ENCODE measurements around the gene MRPS7.
"Not testable (repeated sequence)": the region's sequence is repeated elsewhere in the genome, so short reads cannot be mapped to it uniquely, and the experiment has no call there.

The MRPS7 gene

DNA sequence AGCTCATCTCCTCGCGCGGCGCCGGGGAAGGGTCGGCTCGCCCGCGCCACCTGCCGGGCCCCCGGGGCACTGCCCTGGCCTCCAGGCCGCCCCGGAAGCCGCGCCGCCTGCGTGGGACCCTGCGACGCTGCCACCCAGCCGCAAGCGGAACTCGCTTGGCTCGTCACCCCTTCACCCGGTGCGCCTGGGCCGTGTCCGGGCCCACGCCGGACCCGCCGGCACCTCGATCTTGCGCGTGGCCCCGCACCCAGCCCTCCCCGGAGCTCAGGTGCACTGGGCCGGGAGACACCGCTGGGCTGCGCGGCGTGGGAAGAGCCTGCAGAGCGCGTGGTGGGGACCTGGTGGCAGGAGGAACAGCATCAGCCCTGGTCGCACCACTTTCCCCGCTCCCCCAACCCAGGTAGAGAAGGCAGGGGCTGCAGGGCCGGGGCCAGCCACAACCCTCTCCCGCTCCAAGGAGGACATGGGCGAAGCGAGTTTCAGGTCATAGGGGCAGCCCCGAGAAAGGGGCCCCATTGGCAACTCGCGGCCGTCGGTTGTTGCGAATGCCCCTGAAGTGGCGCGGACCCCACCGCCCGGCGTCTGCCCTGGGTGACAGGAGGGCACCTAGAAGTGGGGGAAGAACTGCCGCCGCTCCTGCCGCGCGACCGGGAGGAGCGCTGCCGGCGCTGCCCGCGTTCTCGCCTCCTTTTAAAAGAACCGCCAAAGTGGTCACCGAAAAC, 9.7 kb downstream of the MRPS7 start:
- in situ Hi-C loops (cut with MboI; ENCODE audit: low sequenced_read_pairs): no loop called here
- H3K4me3 ChIP-seq: peak overlapping the region; percentile 79
- peaks cover 43% of the 10 kb centered on the region for H3K36me3 ChIP-seq (replicated peaks)
- peaks cover 7% of the 10 kb centered on the region for H3K4me1 ChIP-seq
- peak; percentile 66 to 85 for DNase-seq (ENCODE audit: low spot score in 2 of 2)
- no peaks in the 10 kb centered on the region for H3K9me3 ChIP-seq
- H3K27me3 ChIP-seq (ENCODE audit: low read depth): no peaks in the 10 kb centered on the region

DNA sequence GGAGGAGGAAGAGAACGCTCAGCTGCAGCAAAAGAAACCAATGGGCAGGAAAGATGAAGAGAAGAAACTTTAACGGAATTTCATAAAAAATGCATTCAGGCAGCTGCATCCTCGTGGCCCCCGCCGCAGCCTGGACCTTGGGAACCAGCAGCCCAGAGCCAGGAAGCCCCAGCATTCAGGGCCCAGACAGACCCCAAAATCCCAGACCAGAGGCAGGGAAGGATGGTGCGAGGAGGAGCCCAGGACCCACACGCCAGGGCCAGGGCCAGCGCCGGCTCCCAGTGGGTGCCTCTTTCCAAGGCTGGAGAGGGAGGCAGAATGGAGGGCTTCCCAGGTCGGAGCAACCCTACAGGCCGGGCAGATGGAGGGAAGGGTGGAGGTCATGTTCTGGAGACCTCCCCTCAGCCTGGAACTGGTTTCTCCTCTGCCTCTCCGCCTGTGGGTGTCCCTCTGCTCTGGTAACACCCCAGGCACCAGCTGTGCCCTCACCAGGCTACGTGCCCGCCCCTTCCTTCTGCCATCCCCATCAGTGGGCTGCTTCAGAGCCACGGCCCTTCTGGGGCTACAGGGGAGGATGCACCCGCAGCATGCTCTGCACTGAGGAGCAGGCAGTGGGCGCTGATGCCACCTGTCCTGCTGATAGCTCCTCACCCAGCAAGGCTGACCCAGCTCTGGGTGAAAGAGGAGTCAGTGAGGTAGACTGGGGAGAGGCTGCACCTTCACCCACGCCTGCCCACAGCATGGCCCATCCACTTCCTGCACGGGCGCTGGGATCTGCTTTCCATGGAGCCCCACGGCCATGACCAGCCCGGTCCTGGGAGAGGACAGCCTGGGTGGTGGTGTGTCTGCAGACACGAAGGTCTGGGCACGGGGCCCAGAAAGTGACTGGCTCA, 10.5 kb downstream of the MRPS7 start:
- Histone ChIP-seq H3K4me1 (peaks cover 7% of the 10 kb centered on the region), H3K36me3 (replicated peaks) (peaks cover 37% of the 10 kb centered on the region), H3K27me3 (ENCODE audit: low read depth) (no peaks in the 10 kb centered on the region), H3K9me3 (no peaks in the 10 kb centered on the region), H3K4me3 (peak overlapping the region; percentile 79)
- in situ Hi-C loops (cut with MboI; ENCODE audit: low sequenced_read_pairs): no loop called here
- no peak for DNase-seq (ENCODE audit: low spot score in 2 of 2)

DNA sequence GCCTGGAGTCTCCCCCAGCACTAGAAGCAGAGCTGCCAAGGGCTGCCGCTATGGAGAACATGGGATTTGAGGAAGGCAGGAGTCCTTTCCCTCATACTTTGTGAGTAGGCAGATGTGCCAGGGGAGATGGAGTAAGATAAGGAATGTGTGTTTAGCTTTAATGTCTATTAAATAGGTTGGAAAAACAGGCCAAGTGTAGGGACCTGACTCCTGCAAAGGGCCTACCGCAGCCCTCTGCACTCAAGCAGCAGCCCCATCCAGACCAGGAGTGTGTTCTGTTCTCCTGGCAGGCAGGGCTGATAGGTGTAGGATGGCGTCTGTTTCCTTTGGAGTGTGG, 11.1 kb downstream of the MRPS7 start:
- Histone ChIP-seq H3K4me1 (peaks cover 7% of the 10 kb centered on the region), H3K36me3 (replicated peaks) (peaks cover 36% of the 10 kb centered on the region), H3K27me3 (ENCODE audit: low read depth) (no peaks in the 10 kb centered on the region), H3K9me3 (no peaks in the 10 kb centered on the region), H3K4me3 (no peak overlapping the region)
- in situ Hi-C loops (cut with MboI; ENCODE audit: low sequenced_read_pairs): no loop called here
- DNase-seq (ENCODE audit: low spot score in 2 of 2): no peak

DNA sequence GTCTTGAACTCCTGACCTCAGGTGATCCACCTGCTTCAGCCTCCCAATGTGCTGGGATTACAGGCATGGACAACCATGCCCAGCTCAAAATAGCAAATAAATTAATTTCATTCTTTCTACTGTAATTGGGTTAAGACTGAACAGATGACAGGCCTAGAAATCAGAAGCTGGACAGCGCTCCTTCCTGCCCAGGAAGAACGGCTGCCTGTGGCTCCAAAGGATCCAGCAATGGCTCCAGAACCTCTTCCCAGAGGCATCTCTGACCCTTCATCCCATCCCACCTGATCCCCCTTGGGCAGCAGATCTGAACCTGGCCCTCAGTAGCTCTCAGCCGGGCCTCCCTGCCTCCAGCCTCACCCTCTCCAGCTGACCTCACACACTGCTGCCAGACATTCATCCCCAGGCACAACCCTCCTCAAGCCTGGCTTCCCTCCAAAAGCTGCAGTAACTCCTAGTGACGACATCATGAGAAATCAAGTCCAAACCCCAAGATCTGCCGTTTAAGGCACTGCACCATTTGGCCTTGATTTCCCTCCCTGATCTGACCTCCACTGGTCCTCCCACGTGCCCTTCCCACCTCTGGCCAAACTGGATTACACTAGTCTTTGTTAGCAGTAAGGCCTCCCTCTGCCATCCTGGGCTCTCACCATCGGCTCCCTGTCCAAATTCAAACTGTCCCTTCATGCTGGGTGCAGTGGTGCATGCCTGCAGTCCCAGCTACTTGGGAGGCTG, 12.5 kb downstream of the MRPS7 start:
- H3K9me3 ChIP-seq: no peaks in the 10 kb centered on the region
- in situ Hi-C loops (cut with MboI; ENCODE audit: low sequenced_read_pairs): no loop called here
- no peaks in the 10 kb centered on the region for H3K27me3 ChIP-seq (ENCODE audit: low read depth)
- peaks cover 7% of the 10 kb centered on the region for H3K4me1 ChIP-seq
- no peak for DNase-seq (ENCODE audit: low spot score in 2 of 2)
- no peak overlapping the region for H3K4me3 ChIP-seq
- H3K36me3 ChIP-seq (replicated peaks): peaks cover 46% of the 10 kb centered on the region

DNA sequence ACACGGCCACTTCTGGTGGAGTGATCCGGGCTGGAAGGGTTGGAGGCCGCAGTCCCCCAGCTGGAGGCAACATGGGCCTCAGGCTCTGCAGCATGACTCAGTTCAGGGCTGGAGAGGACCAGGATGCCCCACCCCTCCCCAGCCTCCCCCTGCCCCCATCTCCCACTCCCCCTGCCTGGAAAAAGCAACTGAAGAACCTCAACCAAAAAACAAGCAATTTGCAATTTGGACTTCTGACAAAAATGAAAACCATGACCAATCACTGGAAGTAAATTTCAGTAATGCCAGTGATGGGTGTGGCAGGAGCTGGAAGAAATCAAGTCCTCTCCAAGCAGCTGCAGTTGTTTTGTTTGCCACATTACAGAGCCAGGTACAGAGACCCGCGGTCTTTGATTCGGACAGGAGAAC, 16.0 kb downstream of the MRPS7 start:
- no peaks in the 10 kb centered on the region for H3K4me1 ChIP-seq
- DNase-seq (ENCODE audit: low spot score in 2 of 2): no peak
- no peaks in the 10 kb centered on the region for H3K27me3 ChIP-seq (ENCODE audit: low read depth)
- in situ Hi-C loops (cut with MboI; ENCODE audit: low sequenced_read_pairs): no loop called here
- H3K36me3 ChIP-seq (replicated peaks): peaks cover 61% of the 10 kb centered on the region
- no peaks in the 10 kb centered on the region for H3K9me3 ChIP-seq
- no peak overlapping the region for H3K4me3 ChIP-seq

DNA sequence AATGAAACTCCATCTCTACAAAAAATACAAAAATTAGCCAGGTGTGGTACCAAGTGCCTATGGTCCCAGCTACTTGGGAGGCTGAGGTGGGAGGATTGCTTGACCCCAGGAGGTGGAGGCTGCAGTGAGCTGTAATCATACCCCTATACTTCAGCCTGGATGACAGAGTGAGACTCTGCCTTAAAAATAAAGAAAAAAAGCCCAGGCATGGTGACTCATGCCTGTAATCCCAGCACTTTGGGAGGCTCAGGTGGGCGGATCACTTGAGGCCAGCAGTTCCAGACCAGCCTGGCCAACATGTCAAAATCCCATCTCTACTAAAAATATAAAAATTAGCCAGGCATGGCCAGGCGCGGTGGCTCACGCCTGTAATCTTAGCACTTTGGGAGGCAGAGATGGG, 18.5 kb downstream of the MRPS7 start:
- DNase-seq (ENCODE audit: low spot score in 2 of 2); in situ Hi-C loops (cut with MboI; ENCODE audit: low sequenced_read_pairs): not testable (repeated sequence)
- peaks cover 56% of the 10 kb centered on the region for H3K36me3 ChIP-seq (replicated peaks)

DNA sequence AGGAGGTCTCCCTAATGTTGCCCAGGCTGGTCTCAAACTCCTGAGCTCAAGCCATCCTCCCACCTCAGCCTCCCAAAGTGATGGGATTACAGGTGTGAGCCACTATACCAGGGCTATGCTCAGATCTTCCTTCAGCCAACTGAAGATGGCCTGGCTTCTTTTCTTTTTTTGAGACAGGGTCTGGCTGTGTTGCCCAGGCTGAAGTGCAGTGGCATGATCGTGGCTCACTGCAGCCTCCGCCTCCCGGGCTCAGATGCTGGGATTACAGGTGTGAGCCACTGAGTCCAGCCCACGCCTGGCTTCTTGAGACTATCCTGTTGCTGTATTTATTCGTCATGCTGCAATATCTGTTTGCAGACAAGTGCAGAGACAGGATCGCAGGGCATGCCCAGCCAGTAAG, 23.4 kb downstream of the MRPS7 start:
- Histone ChIP-seq H3K4me1 (peaks cover 11% of the 10 kb centered on the region), H3K9me3 (no peaks in the 10 kb centered on the region; the same call in 1 of the 2 replicates), H3K36me3 (replicated peaks) (peaks cover 54% of the 10 kb centered on the region), H3K27me3 (ENCODE audit: low read depth) (no peaks in the 10 kb centered on the region), H3K4me3 (no peak overlapping the region)
- in situ Hi-C loops (cut with MboI; ENCODE audit: low sequenced_read_pairs): no loop called here
- DNase-seq (ENCODE audit: low spot score in 2 of 2): no peak

More for the DNA sequence above, 18.5 kb downstream of the MRPS7 start:
- not testable (repeated sequence) for H3K27me3 ChIP-seq (ENCODE audit: low read depth); H3K4me3 ChIP-seq; H3K9me3 ChIP-seq; H3K4me1 ChIP-seq

DNA sequence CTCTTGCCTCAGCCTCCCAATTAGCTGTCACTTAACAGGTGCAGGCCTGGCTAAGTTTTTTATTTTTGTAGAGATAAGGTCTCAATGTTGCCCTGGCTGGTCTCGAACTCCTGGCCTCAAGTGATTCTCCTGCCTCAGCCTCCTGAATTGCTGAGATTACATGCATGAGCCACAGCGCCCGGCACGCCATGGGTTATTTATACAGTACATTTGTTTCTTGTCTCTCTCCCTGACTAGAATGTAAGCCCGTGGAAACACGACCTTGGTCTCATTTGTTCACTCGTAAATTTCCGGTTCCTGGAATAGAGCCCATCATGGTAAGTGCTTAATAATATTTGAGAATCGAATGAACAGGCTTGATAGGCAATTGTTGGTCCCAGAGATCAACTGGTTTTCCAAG, 25.5 kb downstream of the MRPS7 start:
- Histone ChIP-seq H3K4me3 (no peak overlapping the region), H3K27me3 (ENCODE audit: low read depth) (no peaks in the 10 kb centered on the region), H3K36me3 (replicated peaks) (peaks cover 42% of the 10 kb centered on the region), H3K4me1 (peaks cover 11% of the 10 kb centered on the region), H3K9me3 (no peaks in the 10 kb centered on the region; the same call in 1 of the 2 replicates)
- in situ Hi-C loops (cut with MboI; ENCODE audit: low sequenced_read_pairs): no loop called here
- no peak for DNase-seq (ENCODE audit: low spot score in 2 of 2)

DNA sequence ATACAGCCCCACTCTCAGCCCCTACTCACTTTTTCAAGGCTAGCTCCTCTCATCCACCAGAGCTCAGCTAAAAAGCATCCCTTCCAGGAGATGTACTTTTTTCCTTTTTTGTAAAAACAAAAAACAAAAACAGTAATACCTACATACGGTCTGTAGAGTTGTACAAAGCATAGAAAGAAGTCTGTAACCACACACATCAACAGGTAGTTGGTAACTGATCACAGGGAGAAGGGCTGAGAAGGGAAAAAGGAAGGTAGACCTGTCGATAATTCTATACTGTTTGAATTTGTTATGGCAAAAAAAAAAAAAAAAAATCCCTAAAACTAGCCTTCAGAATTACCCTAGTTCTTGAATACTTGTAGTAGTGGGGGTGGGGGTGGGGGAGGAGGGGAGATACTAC, 26.7 kb downstream of the MRPS7 start:
- Histone ChIP-seq H3K9me3 (no peaks in the 10 kb centered on the region; the same call in 1 of the 2 replicates), H3K36me3 (replicated peaks) (peaks cover 33% of the 10 kb centered on the region), H3K4me3 (peak overlapping the region; percentile 93), H3K4me1 (peaks cover 11% of the 10 kb centered on the region), H3K27me3 (ENCODE audit: low read depth) (no peaks in the 10 kb centered on the region)
- no peak for DNase-seq (ENCODE audit: low spot score in 2 of 2)
- in situ Hi-C loops (cut with MboI; ENCODE audit: low sequenced_read_pairs): no loop called here

DNA sequence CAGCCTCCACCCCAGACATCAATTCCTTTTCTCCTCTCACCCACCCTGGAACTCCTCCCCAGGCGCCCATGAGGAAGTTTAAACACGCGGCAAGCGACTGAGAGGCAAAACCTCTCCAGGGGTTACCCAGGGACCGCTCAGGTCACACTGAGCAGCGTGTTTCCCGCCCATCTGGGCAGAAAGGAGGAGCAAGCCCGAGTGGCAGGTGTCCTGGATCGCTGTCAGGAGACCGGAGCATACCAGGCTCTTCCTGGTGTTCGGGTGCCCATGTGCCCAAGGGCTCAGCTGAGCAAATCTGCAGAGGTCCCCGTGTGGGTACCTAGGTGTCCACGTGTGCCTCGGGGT, 27.1 kb downstream of the MRPS7 start:
- Histone ChIP-seq H3K27me3 (ENCODE audit: low read depth) (no peaks in the 10 kb centered on the region), H3K4me3 (peak overlapping the region; percentile 93), H3K36me3 (replicated peaks) (peaks cover 29% of the 10 kb centered on the region), H3K9me3 (no peaks in the 10 kb centered on the region; the same call in 1 of the 2 replicates), H3K4me1 (peaks cover 11% of the 10 kb centered on the region)
- in situ Hi-C loops (cut with MboI; ENCODE audit: low sequenced_read_pairs): no loop called here
- peak; percentile 32 to 74 for DNase-seq (ENCODE audit: low spot score in 2 of 2)

DNA sequence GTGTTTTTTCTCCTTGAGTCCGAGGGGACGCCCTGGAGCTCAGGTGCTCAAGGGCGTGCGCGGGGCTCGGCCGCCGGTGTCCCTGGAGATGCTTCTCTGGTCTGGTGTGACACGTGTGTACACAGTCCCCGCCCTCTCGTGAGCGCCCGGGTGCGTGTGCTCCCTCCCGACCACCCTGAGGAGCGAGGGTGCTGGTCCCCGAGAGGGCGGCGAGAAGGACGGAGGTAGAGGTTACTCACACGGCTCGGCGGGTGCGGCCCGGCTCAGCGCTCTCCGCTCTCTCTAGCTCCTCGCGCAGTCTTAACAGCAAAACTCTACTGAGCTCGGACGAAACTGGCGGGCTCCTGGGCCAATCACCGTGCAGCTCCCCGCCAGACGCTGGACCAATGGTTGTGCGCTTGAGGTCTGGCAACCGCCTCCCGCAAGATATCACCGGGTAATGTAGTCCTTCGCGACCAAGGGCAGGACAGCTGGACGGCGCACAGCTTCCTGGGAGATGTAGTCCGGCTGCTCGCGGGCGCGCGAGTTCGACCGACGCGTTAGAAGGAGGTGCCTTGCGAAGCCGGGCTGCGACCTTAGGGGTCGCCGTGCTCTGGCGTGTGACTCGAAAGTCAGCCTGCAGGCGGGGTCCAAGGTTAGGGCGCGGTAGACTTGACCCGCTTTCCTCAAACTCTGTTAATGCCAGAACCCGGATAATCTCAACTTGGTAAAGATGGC, 27.6 kb downstream of the MRPS7 start, which contains the start of gene SLC25A19:
TSS of gene SLC25A19 (minus strand) at position 319 of the 717 bp plus-strand sequence. CDS start 2,669 bp downstream, outside the sequence.
- Histone ChIP-seq H3K36me3 (replicated peaks) (peaks cover 29% of the 10 kb centered on the region), H3K27me3 (ENCODE audit: low read depth) (no peaks in the 10 kb centered on the region), H3K9me3 (no peaks in the 10 kb centered on the region; the same call in 1 of the 2 replicates), H3K4me1 (peaks cover 11% of the 10 kb centered on the region), H3K4me3 (peak within 1 kb of the TSS; percentile 93)
- in situ Hi-C loops (cut with MboI; ENCODE audit: low sequenced_read_pairs): no loop called here
- DNase-seq (ENCODE audit: low spot score in 2 of 2): peak; percentile 98 to 99

DNA sequence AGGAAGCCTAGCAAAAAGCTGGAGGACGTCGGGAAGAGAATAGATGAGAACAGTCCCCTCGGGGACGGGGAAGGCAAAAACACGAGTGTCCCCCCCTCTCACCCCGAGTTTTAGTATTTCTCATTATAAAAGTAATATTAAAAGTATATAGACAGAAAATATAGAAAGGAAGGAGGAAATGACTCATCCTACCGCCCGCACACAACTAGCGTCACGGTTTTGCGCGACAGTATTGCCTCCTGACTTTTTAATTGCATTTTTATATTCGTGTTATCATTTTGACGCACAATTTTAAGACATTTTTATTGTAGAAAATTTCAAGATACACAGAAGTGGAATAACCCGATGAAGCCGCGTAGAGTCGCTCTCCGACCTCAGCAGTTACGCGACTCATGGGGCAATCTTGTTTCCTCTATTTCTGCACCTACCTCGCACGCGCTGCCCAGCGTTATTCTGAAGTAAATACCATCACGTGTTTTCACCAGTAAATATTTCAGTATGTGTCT, 28.2 kb downstream of the MRPS7 start:
- peak in 1 of 2 experiments; percentile 49 for DNase-seq (ENCODE audit: low spot score in 2 of 2)
- in situ Hi-C loops (cut with MboI; ENCODE audit: low sequenced_read_pairs): no loop called here

More for the DNA sequence above, 28.2 kb downstream of the MRPS7 start:
- peak overlapping the region; percentile 93 for H3K4me3 ChIP-seq
- H3K4me1 ChIP-seq: peaks cover 11% of the 10 kb centered on the region
- H3K27me3 ChIP-seq (ENCODE audit: low read depth): no peaks in the 10 kb centered on the region
- H3K36me3 ChIP-seq (replicated peaks): peaks cover 27% of the 10 kb centered on the region
- no peaks in the 10 kb centered on the region; the same call in 1 of the 2 replicates for H3K9me3 ChIP-seq
